CD4-positive, alpha-beta T cell treated with Interleukin-15 for 4 hours (primary cell): ENCODE results near the gene LPP.

Experiments used
- DNase-seq: peaks from one replicate; pipeline ENCODE4 v3.0.0-alpha.2; 2020; ENCODE audit warnings: low spot score

The LPP gene

GRCh38 chr3:188557235-188557634 is 403.3 kb downstream of the LPP start:
- DNase-seq = no peak

DNA sequence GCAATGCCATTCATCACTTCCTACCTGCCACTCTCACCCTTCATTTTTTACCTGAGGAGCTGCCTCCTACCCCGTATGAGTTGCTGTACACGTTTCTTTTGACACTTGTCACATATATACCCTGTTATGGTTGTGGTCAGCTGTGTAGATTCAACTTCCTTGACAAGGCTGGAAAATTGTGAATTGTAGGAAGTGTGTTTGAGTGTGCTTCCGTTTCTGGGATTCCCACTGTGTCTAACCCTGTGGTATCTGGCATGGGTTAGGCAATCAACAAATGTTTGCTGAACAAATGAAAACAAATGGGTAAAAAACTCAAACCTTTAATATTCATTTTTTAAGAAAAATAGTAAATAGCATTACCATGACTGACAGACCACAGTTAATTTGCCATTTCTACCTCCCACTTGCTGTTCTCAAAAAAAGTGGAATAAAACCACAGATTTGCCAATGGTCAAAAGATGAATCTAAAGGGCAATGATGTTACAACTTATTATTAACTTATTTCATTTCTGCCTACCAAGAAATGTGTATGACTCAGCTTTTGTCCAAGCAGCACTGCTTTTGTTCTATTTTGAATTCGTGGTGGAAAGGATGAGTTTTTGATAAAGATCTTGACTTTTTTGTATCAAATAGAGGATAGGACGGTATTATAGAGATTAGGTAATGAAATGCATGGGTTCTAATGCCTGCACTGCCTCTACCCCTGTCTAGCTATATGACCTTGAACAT is 404.6 kb downstream of the LPP start:
- DNase-seq = no peak

GRCh38 chr3:188559072-188559429 is 405.1 kb downstream of the LPP start:
- DNase-seq = no peak

GRCh38 chr3:188559856-188560255 is 405.9 kb downstream of the LPP start:
- DNase-seq = no peak

DNA sequence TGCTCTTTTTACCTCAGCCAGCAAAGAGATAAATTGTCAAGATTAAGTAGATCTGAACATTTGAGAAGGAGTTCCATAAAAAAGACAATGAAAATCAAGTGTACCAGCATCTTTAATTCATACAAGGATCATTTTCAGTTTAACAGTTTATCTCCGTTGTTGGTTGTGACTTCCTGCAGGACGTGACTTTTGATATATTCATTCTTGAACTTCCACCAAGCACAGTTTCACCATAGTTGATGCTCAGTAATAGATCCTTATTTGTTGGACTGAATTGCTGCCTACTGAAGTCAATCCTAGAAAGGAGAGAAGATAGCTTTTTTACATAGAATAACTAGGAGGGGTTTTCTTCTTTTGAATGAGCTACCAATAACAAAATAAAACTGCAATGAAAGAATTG is 408.2 kb downstream of the LPP start:
- DNase-seq = no peak

- DNase-seq = no peak
Measured at GRCh38 chr3:188567478-188568195, 413.7 kb downstream of the LPP start.

- no peak for DNase-seq
Measured at GRCh38 chr3:188568736-188569135, 414.8 kb downstream of the LPP start.

- no peak for DNase-seq
Measured at GRCh38 chr3:188571531-188572095, 417.7 kb downstream of the LPP start.

- no peak for DNase-seq
Measured at GRCh38 chr3:188573291-188573940, 419.5 kb downstream of the LPP start.

DNA sequence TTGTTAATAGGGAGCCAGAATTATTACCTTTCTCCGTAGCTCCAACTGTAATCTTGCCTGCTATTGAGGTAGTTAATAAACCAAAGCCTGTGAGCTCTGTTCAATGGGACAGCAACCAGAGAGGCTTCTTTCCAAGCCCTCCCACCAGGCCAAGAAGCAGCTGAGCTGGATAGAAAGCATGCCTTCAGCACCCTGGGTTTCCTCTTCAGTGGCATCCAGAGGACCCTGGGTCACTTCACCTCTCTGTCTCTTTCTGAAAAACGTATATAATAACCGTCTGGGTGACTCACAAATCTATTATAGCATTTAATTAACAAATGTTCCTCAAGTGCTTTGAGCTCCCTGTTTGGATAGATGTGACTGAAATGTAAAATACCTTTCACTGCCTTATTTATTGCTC is 420.0 kb downstream of the LPP start:
- DNase-seq = no peak

GRCh38 chr3:188574885-188575284 is 420.9 kb downstream of the LPP start:
- no peak for DNase-seq

GRCh38 chr3:188575501-188575900 is 421.5 kb downstream of the LPP start:
- DNase-seq = no peak

- DNase-seq = no peak
Measured at GRCh38 chr3:188577539-188577938, 423.6 kb downstream of the LPP start.

DNA sequence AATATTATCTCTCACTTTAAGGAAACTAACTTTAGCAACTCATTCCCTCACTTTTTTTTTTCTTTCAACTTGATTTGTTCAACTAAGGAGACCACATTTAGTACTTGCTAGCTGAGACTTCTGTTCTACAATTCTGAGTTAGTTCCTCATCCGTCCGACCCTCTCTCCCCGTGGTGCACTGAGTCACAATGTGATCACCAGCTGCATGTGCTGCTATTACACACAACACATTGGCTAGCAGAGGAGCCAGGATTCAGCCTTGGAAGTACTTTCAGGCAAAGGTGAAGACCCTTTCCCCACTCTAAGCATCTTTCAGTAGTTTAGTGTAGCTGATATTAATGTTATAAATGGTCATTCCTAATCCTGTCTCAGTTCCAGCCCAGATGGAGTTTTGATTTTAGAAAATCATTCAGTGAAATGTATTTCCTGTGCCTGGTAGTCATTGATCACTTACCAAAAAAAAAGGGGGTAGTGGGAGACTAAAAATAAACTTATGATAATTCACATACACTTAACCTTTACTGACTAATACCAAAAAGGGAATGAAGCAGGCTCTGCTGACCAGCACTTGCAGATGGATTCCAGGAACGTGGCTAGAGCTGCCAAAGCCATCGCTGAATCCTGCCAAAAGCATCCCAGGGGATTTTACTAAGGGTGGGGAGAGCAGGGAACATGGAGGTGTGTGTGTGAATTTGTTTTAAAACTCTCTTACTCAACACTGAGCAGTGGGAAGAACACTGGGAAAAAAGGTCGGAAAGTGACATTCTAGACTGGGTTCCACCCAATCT is 424.8 kb downstream of the LPP start:
- no peak for DNase-seq

DNA sequence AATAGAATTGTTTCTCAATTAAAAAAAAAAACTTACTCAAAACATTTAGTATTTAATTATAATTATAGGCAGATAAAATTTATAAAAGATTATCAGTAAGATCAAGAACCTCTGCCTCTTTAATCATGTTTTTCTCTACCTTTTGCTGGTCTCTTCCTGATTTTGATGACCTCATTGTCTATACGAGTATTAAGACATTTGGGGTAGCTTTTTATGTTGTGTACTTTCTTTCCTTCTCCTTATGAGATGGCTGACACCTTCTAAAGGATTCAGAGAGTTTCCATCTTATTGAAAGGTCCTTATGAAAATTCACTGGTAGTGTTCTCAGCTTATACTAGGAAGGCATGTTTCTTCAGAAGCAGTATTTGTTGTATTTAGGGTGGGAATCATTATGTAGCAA is 426.3 kb downstream of the LPP start:
- DNase-seq = no peak

- DNase-seq = no peak
Measured at GRCh38 chr3:188580659-188581058, 426.7 kb downstream of the LPP start.

DNA sequence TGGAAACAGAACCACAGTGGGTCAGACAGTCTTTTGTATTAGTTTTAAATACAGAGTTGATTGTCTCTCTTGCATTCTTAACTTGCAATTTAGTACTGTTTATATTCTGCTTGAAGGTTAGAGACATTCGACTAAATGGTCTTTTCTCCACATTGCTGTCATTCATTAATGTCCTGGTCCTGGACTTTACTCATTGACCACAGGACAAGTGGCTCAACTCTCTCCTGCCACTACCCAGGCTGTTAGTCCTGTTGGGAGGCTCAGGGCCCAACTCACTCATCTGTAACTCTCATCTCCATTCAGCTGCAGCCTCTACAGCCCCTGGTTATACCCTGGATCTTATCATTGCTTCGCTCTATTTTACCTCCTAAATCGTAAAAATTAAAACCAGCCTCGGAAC is 427.4 kb downstream of the LPP start:
- DNase-seq = no peak

GRCh38 chr3:188581792-188582191 is 427.8 kb downstream of the LPP start:
- no peak for DNase-seq

DNA sequence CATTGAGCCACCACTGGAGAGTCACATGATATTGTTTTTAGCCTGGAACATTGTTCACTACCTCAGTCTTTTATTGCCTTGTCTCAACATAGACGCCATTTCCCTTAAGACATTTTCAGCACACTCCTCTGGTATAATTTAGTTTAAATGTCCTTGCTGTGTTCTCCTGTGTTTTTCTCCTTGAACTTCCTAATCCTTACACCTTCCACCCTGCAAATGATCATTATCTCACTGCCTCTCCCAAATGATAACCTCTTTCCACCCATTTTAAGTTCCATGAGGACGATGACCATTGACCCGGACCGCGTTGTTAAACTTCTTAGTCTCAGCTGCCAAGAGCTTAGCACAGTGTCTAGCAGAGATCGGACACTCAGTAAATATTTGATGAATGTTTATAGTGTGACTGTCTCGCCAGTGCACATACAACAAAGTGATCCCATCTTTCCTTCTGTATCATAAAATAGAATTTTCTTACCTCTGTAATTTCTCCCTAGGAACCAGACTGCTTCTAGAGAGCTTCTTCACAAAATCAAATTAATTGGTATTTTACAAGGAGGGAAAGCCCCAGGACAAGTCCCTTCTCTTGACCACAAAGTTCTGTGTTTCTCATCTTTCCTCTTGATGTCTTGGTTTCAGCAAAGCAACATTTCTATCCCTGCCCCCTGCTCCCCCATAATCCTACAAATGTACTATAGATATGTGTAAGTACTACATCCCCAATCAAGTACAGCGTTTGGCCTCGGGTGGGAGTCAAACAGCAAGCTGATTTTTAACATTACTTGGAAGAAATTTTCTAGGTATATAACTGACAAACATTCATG is 429.6 kb downstream of the LPP start:
- DNase-seq = no peak

DNA sequence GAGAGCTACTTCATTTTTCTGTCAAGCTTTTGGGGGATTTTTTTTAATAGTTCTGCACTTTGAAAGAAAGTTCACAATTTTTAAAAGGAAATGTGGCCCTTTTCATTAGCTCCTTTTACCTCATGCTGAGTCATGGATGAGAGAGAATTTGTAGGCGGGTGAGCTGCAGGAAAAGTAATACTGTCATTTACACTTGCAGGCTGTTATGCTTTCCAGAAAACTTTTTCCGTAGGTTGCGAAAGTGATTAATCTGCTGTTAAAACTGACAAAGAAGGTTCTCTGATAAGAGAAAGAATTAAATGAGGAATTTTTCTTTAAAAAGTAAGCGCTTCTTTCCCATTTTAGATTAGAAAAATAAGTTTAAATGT is 430.2 kb downstream of the LPP start:
- peak; percentile 25 for DNase-seq

GRCh38 chr3:188584958-188585689 is 431.2 kb downstream of the LPP start:
- DNase-seq = no peak
